ENCODE measurements around the gene SPRYD4. TPM values are rescaled to one million over a fixed set of nuclear protein-coding genes. Genes with fewer than 3 reads are reported as not detected.

The SPRYD4 gene
- total and polyA plus RNA-seq, 9 of the 15 experiments (the other 6 are each of a cell fraction or from before 2014, with no cell fraction given): 1.8 to 4.7 (median 2.8) TPM

DNA sequence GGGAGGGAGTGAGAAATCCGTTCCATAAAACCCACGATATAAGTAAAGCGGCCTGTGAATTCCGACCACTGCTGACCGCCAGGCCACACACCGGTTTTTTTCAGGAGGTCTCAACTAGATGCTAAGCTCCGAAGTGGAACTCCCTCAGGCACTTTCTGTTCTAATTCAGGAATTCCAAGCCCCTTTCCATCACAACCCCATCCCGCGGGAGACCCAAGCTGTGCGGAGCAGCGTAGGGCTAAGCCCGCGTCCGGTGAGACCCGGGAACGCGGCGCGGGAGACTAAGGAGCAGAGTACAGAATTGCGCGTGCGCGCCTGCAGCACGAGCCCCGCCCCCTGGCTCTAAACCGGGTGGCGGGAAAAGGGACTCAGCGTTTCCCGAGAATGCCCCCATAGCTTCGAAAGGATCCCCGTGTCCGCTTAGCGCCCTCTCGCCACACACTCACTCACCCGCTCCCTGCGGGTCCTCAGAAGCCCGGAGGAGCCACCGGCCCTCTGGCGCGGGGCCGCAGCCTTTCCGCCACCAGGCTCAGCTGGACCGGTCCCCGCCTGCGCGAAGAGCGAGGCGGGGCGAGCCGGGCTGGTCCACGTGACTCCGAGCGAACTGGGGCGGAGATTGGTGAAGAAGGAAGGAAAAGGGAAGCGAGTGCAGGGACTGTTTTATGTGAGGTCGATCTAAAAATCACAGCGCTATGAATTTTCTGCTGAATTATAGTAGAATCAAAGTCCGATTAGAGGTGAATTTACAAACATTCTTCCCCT is 19.3 kb upstream of the SPRYD4 start, which contains the start of gene TIMELESS (continued):
- TF ChIP-seq, protein P1, sequence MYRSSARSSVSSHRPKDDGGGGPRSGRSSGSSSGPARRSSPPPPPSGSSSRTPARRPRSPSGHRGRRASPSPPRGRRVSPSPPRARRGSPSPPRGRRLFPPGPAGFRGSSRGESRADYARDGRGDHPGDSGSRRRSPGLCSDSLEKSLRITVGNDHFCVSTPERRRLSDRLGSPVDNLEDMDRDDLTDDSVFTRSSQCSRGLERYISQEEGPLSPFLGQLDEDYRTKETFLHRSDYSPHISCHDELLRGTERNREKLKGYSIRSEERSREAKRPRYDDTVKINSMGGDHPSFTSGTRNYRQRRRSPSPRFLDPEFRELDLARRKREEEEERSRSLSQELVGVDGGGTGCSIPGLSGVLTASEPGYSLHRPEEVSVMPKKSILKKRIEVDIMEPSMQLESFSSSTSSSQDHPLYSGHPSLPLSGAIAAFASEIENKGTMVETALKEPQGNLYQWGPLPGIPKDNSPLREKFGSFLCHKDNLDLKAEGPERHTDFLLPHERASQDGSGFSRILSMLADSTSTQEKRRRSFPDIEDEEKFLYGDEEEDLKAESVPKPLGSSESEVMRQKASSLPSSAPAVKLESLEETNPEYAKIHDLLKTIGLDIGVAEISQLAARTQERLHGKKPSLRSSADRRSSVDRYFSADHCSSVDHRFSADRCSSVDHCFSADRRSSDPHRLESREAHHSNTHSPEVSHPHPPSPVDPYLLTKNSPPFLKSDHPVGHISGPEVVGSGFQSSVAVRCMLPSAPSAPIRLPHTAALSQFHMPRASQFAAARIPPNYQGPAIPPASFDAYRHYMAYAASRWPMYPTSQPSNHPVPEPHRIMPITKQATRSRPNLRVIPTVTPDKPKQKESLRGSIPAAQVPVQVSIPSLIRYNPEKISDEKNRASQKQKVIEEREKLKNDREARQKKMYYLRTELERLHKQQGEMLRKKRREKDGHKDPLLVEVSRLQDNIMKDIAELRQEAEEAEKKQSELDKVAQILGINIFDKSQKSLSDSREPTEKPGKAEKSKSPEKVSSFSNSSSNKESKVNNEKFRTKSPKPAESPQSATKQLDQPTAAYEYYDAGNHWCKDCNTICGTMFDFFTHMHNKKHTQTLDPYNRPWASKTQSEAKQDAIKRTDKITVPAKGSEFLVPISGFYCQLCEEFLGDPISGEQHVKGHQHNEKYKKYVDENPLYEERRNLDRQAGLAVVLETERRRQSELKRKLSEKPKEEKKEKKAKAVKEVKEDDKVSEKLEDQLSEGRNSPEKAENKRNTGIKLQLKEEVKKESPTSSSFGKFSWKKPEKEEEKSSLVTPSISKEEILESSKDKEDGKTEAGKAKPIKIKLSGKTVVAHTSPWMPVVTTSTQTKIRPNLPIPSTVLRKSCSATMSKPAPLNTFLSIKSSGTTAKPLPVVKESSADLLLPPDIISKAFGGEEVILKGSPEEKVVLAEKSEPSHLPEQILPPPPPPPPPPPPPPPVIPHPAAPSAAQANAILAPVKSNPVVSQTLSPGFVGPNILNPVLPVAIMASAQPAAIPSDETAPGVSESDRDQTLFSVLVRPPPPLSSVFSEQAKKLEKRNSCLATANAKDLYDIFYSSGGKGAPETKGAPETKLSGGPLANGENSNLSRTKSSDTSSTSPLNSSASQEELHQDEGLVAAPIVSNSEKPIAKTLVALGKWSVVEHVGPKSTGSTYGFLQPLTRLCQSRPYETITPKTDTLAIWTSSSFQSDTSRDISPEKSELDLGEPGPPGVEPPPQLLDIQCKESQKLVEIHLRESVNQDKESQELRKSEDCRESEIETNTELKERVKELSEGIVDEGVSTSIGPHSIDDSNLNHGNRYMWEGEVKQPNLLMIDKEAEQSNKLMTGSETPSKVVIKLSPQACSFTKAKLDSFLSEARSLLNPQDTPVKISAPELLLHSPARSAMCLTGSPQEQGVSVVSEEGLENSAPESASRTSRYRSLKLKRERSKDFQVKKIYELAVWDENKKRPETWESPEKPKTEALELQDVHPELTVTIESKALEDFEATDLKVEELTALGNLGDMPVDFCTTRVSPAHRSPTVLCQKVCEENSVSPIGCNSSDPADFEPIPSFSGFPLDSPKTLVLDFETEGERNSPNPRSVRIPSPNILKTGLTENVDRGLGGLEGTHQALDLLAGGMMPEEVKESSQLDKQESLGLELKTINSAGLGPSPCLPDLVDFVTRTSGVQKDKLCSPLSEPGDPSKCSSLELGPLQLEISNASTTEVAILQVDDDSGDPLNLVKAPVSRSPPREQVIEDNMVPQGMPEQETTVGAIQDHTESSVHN (IDR thresholded peaks at IDR 0.05; ENCODE audit: borderline replicate concordance in 1 of 2, low read depth in 1 of 2): no peak
- TF ChIP-seq HDAC3 (IDR thresholded peaks at IDR 0.05; ENCODE audit: borderline replicate concordance, partially characterized antibody) (no peak), TCF3 (CRISPR knock-in tag; IDR thresholded peaks at IDR 0.05) (no peak), ARHGAP35 (IDR thresholded peaks at IDR 0.05; ENCODE audit: partially characterized antibody) (no peak), NR2C2 (CRISPR knock-in tag; IDR thresholded peaks at IDR 0.05) (no peak), NR2C2 (tag; IDR thresholded peaks at IDR 0.05) (peak; percentile 57), CSDE1 (IDR thresholded peaks at IDR 0.05) (peak in 1 of 2 experiments; percentile 37; a peak in 1 of 4 replicates), PCBP2 (IDR thresholded peaks at IDR 0.05; ENCODE audit: low read depth, low read length, poor library complexity, severe bottlenecking) (no peak), CCNT2 (IDR thresholded peaks at IDR 0.05; ENCODE audit: borderline replicate concordance, extremely low read depth, insufficient read length, low read depth, low read length) (peak; percentile 77), PHF8 (IDR thresholded peaks at IDR 0.05; ENCODE audit: borderline replicate concordance, low read length) (peak; percentile 97), RBM15 (IDR thresholded peaks at IDR 0.05; ENCODE audit: insufficient read depth, low read length) (no peak)
- TF ChIP-seq, protein P2, sequence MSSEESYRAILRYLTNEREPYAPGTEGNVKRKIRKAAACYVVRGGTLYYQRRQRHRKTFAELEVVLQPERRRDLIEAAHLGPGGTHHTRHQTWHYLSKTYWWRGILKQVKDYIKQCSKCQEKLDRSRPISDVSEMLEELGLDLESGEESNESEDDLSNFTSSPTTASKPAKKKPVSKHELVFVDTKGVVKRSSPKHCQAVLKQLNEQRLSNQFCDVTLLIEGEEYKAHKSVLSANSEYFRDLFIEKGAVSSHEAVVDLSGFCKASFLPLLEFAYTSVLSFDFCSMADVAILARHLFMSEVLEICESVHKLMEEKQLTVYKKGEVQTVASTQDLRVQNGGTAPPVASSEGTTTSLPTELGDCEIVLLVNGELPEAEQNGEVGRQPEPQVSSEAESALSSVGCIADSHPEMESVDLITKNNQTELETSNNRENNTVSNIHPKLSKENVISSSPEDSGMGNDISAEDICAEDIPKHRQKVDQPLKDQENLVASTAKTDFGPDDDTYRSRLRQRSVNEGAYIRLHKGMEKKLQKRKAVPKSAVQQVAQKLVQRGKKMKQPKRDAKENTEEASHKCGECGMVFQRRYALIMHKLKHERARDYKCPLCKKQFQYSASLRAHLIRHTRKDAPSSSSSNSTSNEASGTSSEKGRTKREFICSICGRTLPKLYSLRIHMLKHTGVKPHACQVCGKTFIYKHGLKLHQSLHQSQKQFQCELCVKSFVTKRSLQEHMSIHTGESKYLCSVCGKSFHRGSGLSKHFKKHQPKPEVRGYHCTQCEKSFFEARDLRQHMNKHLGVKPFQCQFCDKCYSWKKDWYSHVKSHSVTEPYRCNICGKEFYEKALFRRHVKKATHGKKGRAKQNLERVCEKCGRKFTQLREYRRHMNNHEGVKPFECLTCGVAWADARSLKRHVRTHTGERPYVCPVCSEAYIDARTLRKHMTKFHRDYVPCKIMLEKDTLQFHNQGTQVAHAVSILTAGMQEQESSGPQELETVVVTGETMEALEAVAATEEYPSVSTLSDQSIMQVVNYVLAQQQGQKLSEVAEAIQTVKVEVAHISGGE (CRISPR knock-in tag; IDR thresholded peaks at IDR 0.05): no peak

Measured in K562 (cell line).